Measurements from ENCODE around the gene SRPK3.
"Not testable (repeated sequence)": the region's sequence is repeated elsewhere in the genome, so short reads cannot be mapped to it uniquely, and the experiment has no call there.

SRPK3 gene

GRCh38 chrX:153744210-153745066, 36.4 kb upstream of the SRPK3 start:
- Histone ChIP-seq H4K20me1 (peaks cover 11% of the 10 kb centered on the region; the same call in 1 of the 2 replicates), H3K4me1 (peaks cover 58% of the 10 kb centered on the region), H3K4me2 (peak overlapping the region; percentile 73), H3K9me3 (no peaks in the 10 kb centered on the region; the same call in 1 of the 2 replicates), H3K4me3 (peak overlapping the region; percentile 22; the same call in 1 of the 2 replicates), H3K27me3 (peaks cover 20% of the 10 kb centered on the region), H3K27ac (0 out of 2 replicates have a peak overlapping the region, but pooled peaks have one; percentile 4), H3K9ac (no peak overlapping the region), H3K36me3 (peaks cover 2% of the 10 kb centered on the region; the same call in 1 of the 2 replicates)
- TF ChIP-seq Cebpa-rat (IDR thresholded peaks at IDR 0.05): no peak

GRCh38 chrX:153745067-153745433, 35.8 kb upstream of the SRPK3 start:
- Histone ChIP-seq H3K27me3 (peaks cover 22% of the 10 kb centered on the region), H3K4me1 (peaks cover 58% of the 10 kb centered on the region), H3K4me2 (peak overlapping the region; percentile 73)
- not testable (repeated sequence) for H3K36me3 ChIP-seq, H3K9me3 ChIP-seq, H3K9ac ChIP-seq, H3K27ac ChIP-seq, H4K20me1 ChIP-seq, H3K4me3 ChIP-seq

GRCh38 chrX:153746359-153746758, 34.5 kb upstream of the SRPK3 start:
- Histone ChIP-seq H3K9me3 (no peaks in the 10 kb centered on the region), H3K4me1 (peaks cover 50% of the 10 kb centered on the region), H3K4me2 (no peak overlapping the region), H3K4me3 (no peak overlapping the region), H3K27ac (no peak overlapping the region), H4K20me1 (no peaks in the 10 kb centered on the region; the same call in 1 of the 2 replicates), H3K9ac (no peak overlapping the region), H3K27me3 (peaks cover 30% of the 10 kb centered on the region), H3K36me3 (no peaks in the 10 kb centered on the region)
- TF ChIP-seq Cebpa-rat (IDR thresholded peaks at IDR 0.05): no peak

- Histone ChIP-seq H3K27me3 (peaks cover 30% of the 10 kb centered on the region), H3K4me1 (peaks cover 43% of the 10 kb centered on the region)
- not testable (repeated sequence) for H3K4me2 ChIP-seq, H3K27ac ChIP-seq, H3K4me3 ChIP-seq, H3K36me3 ChIP-seq, H4K20me1 ChIP-seq, H3K9ac ChIP-seq, H3K9me3 ChIP-seq
These were observed 33.9 kb upstream of the SRPK3 start for GRCh38 chrX:153746991-153747390.

- H3K4me2 ChIP-seq, H3K36me3 ChIP-seq, H3K9ac ChIP-seq, H3K9me3 ChIP-seq, H4K20me1 ChIP-seq, H3K4me3 ChIP-seq, H3K27ac ChIP-seq: not testable (repeated sequence)
- H3K4me1 ChIP-seq: peaks cover 25% of the 10 kb centered on the region
- peaks cover 37% of the 10 kb centered on the region for H3K27me3 ChIP-seq
These were observed 31.8 kb upstream of the SRPK3 start for GRCh38 chrX:153749017-153749416.

- peaks cover 13% of the 10 kb centered on the region for H3K4me1 ChIP-seq
These were observed 30.6 kb upstream of the SRPK3 start for GRCh38 chrX:153750127-153750774.

GRCh38 chrX:153755136-153755535, 25.7 kb upstream of the SRPK3 start:
- peaks cover 60% of the 10 kb centered on the region for H3K27me3 ChIP-seq
- no peak overlapping the region for H3K27ac ChIP-seq
- H3K4me2 ChIP-seq: no peak overlapping the region
- H3K9ac ChIP-seq: no peak overlapping the region
- H4K20me1 ChIP-seq: no peaks in the 10 kb centered on the region
- H3K4me3 ChIP-seq: no peak overlapping the region
- TF ChIP-seq Cebpa-rat (IDR thresholded peaks at IDR 0.05): no peak
- no peaks in the 10 kb centered on the region for H3K36me3 ChIP-seq
- peaks cover 16% of the 10 kb centered on the region for H3K9me3 ChIP-seq
- peaks cover 14% of the 10 kb centered on the region for H3K4me1 ChIP-seq

More at GRCh38 chrX:153750127-153750774, 30.6 kb upstream of the SRPK3 start:
- Histone ChIP-seq H3K9ac (no peak overlapping the region), H4K20me1 (no peaks in the 10 kb centered on the region), H3K36me3 (no peaks in the 10 kb centered on the region), H3K27ac (no peak overlapping the region), H3K27me3 (peaks cover 43% of the 10 kb centered on the region), H3K4me2 (peak overlapping the region; percentile 14), H3K4me3 (no peak overlapping the region), H3K9me3 (0 out of 2 replicates have a peak, but pooled peaks cover 2% of the 10 kb centered on the region)
- TF ChIP-seq Cebpa-rat (IDR thresholded peaks at IDR 0.05): no peak

GRCh38 chrX:153761863-153762262, 19.0 kb upstream of the SRPK3 start:
- peaks cover 50% of the 10 kb centered on the region for H3K4me1 ChIP-seq
- H3K4me3 ChIP-seq: no peak overlapping the region
- H4K20me1 ChIP-seq: peaks cover 37% of the 10 kb centered on the region
- H3K27ac ChIP-seq: no peak overlapping the region
- peaks cover 53% of the 10 kb centered on the region for H3K27me3 ChIP-seq
- H3K4me2 ChIP-seq: no peak overlapping the region
- no peak for TF ChIP-seq Cebpa-rat (IDR thresholded peaks at IDR 0.05)
- no peaks in the 10 kb centered on the region for H3K36me3 ChIP-seq
- H3K9ac ChIP-seq: no peak overlapping the region
- H3K9me3 ChIP-seq: no peaks in the 10 kb centered on the region

- Histone ChIP-seq H3K36me3 (no peaks in the 10 kb centered on the region), H3K4me2 (no peak overlapping the region), H4K20me1 (peaks cover 37% of the 10 kb centered on the region), H3K27ac (no peak overlapping the region), H3K9me3 (no peaks in the 10 kb centered on the region), H3K27me3 (peaks cover 44% of the 10 kb centered on the region), H3K4me3 (no peak overlapping the region), H3K4me1 (peaks cover 58% of the 10 kb centered on the region), H3K9ac (no peak overlapping the region)
- TF ChIP-seq Cebpa-rat (IDR thresholded peaks at IDR 0.05): no peak
These were observed 18.1 kb upstream of the SRPK3 start for GRCh38 chrX:153762626-153763173.
